Head of caudate nucleus (tissue), 42 donors: ENCODE data around the gene SLC22A17.
A peak's percentile ranks its signal among the peaks of the same experiment; 100 is the strongest.

Source experiments
- DNase-seq, 42 donors: peaks; one replicate each; pipeline versions ENCODE4 v3.0.0 to v3.0.0-alpha.2; 2020 to 2021; ENCODE audit warnings: mixed read lengths in 7 of 42
- intact Hi-C: fragments of 100-400 bp; cut with DNase I; formaldehyde crosslinking; loops from one replicate; pipeline ENCODE4 v1.15.0; 2022

Gene SLC22A17

DNA sequence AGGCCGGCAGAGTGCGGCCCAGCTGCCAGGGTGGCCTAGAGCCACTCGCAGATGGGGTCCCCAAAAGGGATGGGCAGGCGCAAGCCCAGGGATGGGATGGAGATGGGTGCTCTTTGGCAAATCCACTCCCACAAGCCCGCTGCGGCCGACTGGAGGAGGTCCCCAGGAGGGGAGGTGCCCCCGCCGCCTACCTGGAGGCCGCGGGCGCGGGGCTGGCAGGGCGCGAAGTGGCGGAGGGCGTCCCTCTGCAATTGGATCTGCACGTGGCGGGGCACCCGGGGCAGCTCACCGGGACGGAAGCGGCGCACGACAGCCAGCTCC lies 50.8 kb downstream of the SLC22A17 start:
- intact Hi-C loops = loop anchor here (1.0 to 10.0 kb wide), 3 partner anchors 16 to 207 kb away; partner anchors contain the start of genes ACIN1, C14orf119, HOMEZ and PABPN1
- no peak for DNase-seq

DNA sequence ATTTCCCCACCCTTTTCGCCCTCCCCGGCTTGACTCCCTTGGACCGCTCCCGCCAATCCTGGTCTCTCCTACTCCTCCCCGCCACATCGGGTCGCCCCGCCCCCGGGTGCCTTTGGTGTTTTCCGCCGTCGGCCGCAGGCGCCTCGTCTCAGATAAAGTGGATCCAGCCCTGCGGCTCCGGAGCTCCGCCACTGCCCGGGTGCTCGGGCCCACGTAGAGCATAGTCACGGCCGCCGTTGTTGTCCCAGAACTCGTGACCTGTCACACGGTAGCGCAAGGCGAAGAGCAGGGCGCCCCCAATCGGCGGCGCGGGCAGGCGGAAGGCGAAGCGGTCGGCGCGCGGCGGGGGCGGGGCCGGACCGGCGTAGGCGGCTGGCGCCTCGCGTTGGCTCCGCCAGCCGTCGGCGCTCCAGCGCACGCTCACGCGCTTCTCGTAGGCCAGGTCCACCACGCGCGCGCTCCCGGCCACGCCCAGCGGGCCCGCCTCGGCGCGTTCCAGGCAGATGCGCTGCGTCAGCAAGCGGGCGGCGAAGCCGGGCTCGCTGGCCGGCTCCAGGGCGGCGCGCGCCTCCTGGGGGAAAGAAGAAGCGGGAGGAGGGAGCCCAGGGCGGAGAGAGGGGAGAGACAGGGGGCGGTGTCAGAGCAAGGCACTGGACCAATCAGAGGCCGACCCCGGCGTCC lies 51.3 kb downstream of the SLC22A17 start:
- intact Hi-C loops = loop anchor here (1.0 to 10.0 kb wide), 2 partner anchors 15 to 207 kb away; partner anchors contain the start of genes ACIN1, C14orf119 and HOMEZ
- peak; percentile 89 to 99 (median 97) for DNase-seq

GRCh38 chr14:23300687-23301223 lies 51.9 kb downstream of the SLC22A17 start:
- peak in 12 of 42 donors; percentile 18 to 66 (median 36) for DNase-seq
- intact Hi-C loops = loop anchor here (1.0 to 10.0 kb wide), 2 partner anchors 14 to 206 kb away; partner anchors contain the start of genes ACIN1, C14orf119 and HOMEZ

- no peak for DNase-seq
Observed at GRCh38 chr14:23299986-23300686, 52.6 kb downstream of the SLC22A17 start.

DNA sequence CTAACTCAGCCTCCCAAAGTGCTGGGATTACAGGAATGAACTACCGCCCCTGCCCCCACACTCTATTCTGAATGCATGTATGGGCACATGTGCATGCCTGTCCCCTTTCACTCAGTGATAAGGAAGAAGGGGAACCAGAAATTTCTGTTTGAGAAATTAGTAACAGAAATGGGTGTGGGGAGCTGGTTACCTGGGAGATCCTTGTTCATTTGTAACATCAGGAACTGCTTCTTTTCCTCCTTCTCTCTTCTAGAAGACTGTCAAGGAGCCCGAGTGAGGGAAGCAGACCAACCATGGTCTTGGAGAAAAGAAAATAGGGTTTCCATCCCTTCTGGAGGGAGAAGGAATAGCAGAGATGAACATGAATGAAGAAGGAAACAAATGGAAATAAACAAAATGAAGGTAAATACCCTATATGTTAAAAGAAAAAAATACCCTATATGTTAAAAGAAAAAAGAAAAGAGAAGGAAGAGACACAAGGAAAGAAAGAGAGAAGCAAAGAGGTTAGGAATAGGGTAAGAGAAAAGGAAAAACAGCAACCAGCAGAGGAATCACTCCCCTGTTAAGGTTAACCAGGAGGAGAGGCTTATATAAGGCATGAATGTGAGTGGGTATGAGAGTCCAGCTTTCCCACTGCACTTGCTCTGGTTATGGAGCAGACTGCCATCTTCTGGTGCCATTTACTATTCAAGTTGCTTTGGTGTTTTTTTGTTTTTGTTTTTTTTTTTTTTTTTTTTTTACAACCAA lies 53.3 kb downstream of the SLC22A17 start:
- intact Hi-C loops = no loop called here
- DNase-seq = peak in 12 of 42 donors; percentile 27 to 76 (median 55)

More at GRCh38 chr14:23299986-23300686, 52.6 kb downstream of the SLC22A17 start:
- intact Hi-C loops = loop anchor here (10.0 kb wide), 1 partner anchor 205 kb away; the partner anchor contains the start of genes ACIN1 and C14orf119

DNA sequence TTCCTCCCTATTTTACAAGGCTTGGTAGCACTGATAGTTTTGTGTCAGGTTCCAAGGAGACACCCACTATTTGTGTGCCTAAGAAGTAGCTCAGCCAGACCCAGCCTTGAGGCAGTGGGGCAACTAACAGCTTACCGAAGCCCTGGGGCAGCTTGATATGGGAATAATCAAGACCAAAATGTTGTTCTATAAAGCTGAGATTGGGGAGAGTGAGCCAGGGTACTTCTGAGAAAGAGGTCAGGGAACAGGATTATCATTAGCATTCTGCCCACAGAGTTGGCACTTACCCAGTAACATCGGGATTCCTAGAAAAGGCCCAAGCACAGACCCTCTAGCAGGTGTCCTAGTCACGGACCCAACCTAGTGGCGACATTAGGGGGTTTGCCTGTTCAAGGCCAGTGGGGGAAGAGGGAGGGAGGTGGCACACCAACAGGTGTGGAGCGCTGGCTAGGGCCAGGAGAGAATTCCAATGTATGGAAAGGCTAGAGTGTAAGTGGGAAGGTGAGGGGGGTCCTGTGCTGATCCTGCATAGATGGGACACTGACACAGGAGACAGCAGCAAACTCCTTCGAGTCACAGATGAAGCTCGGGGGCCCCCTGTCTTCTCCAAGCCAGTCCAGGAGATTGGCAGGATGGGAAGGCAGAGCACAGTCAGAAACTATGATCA lies 54.9 kb downstream of the SLC22A17 start:
- intact Hi-C loops = no loop called here
- DNase-seq = peak in 1 of 42 donors; percentile 37

DNA sequence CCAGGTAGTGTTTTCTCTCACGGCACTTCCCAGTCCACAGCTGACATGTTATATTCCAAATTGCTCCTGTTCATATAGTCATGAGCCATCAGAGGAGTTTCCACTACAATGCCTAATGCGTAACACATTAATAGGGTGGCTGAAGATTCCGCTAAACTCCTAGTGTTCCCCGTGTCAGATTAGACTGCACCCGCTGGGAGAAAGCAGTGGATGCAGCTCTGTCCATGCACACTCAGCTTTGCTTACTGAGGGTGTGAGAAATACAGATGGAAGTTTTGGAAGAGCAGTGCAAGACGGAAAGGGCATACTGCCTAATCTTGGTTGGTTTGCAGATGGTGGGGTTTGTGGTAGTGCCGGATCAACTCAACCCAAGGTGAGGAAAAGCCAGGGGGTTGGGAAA lies 55.6 kb downstream of the SLC22A17 start:
- peak in 1 of 42 donors; percentile 34 for DNase-seq
- intact Hi-C loops = no loop called here
